ENCODE results near the gene LRMDA. TPM values are rescaled to one million over a fixed set of nuclear protein-coding genes. Genes with fewer than 3 reads are reported as not detected.

The LRMDA gene
- total and polyA plus RNA-seq, 2 donors (not counting 3 experiments of a cell fraction or from before 2014, with no cell fraction given): 9.7 to 18.0 TPM

DNA sequence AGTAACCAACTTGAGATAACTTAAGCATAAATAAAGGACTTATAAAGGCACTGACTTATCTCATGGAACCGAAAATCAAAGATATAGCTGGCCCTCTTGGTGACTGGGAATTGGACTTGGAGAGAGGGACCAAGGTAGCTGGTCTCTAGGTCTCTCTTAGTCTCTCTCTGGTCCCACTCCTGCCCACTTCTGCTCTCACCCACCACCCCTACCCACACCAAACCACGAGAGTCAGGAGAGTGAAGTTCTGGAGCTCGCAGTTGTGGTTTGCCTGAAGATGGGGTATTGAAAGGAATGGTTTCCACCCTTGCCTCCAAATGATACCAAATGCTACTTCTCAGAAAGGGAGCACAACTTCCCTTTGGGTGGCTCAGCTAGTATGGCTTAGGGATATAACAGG lies 216.3 kb downstream of the LRMDA start:
- H3K27me3 ChIP-seq (ENCODE audit: control insufficient read depth in 2 of 2, insufficient read depth in 2 of 2, low read length in 2 of 2): no peaks in the 10 kb centered on the region
- BruUV-seq (replicated peaks): no TSS peak
- H2AFZ ChIP-seq (ENCODE audit: low read depth, low read length): no peak overlapping the region
- intact Hi-C loops (cut with micrococcal nuclease) (no loop called here), dilution Hi-C loops (cut with MboI; ENCODE audit: extremely low pct_ligation_motif_present, low sequenced_read_pairs) (no loop called here)
- no peaks in the 10 kb centered on the region for H3K79me2 ChIP-seq (ENCODE audit: control insufficient read depth, insufficient read depth, low read length)
- no peaks in the 10 kb centered on the region for H3K4me1 ChIP-seq (ENCODE audit: control insufficient read depth, extremely low read depth, insufficient read depth, low read length)
- no peak overlapping the region for H3K9ac ChIP-seq (replicated peaks; ENCODE audit: extremely low read depth, insufficient read depth, low read length)
- TF ChIP-seq POLR2A (IDR thresholded peaks at IDR 0.05; ENCODE audit: low read depth, low read length): no peak
- TF ChIP-seq JUN (IDR thresholded peaks at IDR 0.05; ENCODE audit: borderline replicate concordance, insufficient read depth, insufficient read length, low read depth): no peak
- TF ChIP-seq, protein P1, sequence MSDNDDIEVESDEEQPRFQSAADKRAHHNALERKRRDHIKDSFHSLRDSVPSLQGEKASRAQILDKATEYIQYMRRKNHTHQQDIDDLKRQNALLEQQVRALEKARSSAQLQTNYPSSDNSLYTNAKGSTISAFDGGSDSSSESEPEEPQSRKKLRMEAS (IDR thresholded peaks at IDR 0.05; ENCODE audit: insufficient read depth, insufficient read length): no peak
- TF ChIP-seq MYC (IDR thresholded peaks at IDR 0.05; ENCODE audit: low read depth, low read length): no peak
- TF ChIP-seq, protein P2, sequence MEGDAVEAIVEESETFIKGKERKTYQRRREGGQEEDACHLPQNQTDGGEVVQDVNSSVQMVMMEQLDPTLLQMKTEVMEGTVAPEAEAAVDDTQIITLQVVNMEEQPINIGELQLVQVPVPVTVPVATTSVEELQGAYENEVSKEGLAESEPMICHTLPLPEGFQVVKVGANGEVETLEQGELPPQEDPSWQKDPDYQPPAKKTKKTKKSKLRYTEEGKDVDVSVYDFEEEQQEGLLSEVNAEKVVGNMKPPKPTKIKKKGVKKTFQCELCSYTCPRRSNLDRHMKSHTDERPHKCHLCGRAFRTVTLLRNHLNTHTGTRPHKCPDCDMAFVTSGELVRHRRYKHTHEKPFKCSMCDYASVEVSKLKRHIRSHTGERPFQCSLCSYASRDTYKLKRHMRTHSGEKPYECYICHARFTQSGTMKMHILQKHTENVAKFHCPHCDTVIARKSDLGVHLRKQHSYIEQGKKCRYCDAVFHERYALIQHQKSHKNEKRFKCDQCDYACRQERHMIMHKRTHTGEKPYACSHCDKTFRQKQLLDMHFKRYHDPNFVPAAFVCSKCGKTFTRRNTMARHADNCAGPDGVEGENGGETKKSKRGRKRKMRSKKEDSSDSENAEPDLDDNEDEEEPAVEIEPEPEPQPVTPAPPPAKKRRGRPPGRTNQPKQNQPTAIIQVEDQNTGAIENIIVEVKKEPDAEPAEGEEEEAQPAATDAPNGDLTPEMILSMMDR (IDR thresholded peaks at IDR 0.05; ENCODE audit: extremely low read depth in 1 of 2, insufficient read depth in 1 of 2, low read depth in 1 of 2, low read length in 2 of 2): no peak
- no peak for TF ChIP-seq EZH2 (IDR thresholded peaks at IDR 0.05; ENCODE audit: borderline replicate concordance, low read depth, low read length, severe bottlenecking)
- TF ChIP-seq FOS (IDR thresholded peaks at IDR 0.05; ENCODE audit: borderline replicate concordance, insufficient read depth, low read length): no peak
- no peak for TF ChIP-seq GATA2 (IDR thresholded peaks at IDR 0.05; ENCODE audit: insufficient read depth, insufficient read length, low read depth, low read length)
- TF ChIP-seq POLR2AphosphoS5 (IDR thresholded peaks at IDR 0.05; ENCODE audit: insufficient read depth, low read depth, low read length): no peak
- H3K27ac ChIP-seq (ENCODE audit: insufficient read depth, low read depth, low read length): no peak overlapping the region
- no peak for FAIRE-seq
- H3K4me2 ChIP-seq (ENCODE audit: insufficient read depth, low read length): no peak overlapping the region
- ChIA-PET CTCF (interaction anchor here (1.4 kb wide), 1 partner anchor 14 kb away, joined by 3 read pairs; no protein-coding TSS in a partner anchor), POLR2A (no interaction called here)
- no peaks in the 10 kb centered on the region for H3K36me3 ChIP-seq (ENCODE audit: control insufficient read depth in 2 of 2, extremely low read depth in 1 of 2, insufficient read depth in 2 of 2, low read length in 2 of 2)
- no peak for DNase-seq (ENCODE audit: low read depth, low spot score)
- no peaks in the 10 kb centered on the region for H3K9me3 ChIP-seq (replicated peaks; ENCODE audit: control insufficient read depth, insufficient read depth, low read length)
- no peaks in the 10 kb centered on the region for H3K9me1 ChIP-seq (replicated peaks; ENCODE audit: control insufficient read depth, extremely low read depth, insufficient read depth, low read length)
- H4K20me1 ChIP-seq (replicated peaks; ENCODE audit: control insufficient read depth, extremely low read depth, insufficient read depth, low read length): no peaks in the 10 kb centered on the region
- H3K4me3 ChIP-seq (replicated peaks in 1 of 3; ENCODE audit: insufficient read depth in 1 of 3, low read depth in 1 of 3, low read length in 3 of 3): no peak overlapping the region
